Ishikawa (cell line): ENCODE measurements around the gene WDFY2.

ENCODE experiments used
- CEBPB ChIP-seq: IDR thresholded peaks from 2 replicates; pipeline ENCODE4 v1.6.1; 2012
- CREB1 ChIP-seq: IDR thresholded peaks from 2 replicates; pipeline ENCODE4 v1.6.1; 2012; ENCODE audit warnings: low read depth
- EGR1 ChIP-seq: IDR thresholded peaks from 2 replicates; pipeline ENCODE4 v1.6.1; 2012
- EP300 ChIP-seq: IDR thresholded peaks from 2 replicates; pipeline ENCODE4 v1.6.1; 2012; ENCODE audit warnings: borderline replicate concordance
- FOXM1 ChIP-seq: IDR thresholded peaks from 2 replicates; pipeline ENCODE4 v1.6.1; 2012; ENCODE audit warnings: low read depth, borderline replicate concordance
- MAX ChIP-seq: IDR thresholded peaks from 2 replicates; pipeline ENCODE4 v1.6.1; 2012
- NFIC ChIP-seq: IDR thresholded peaks from 2 replicates; pipeline ENCODE4 v1.6.1; 2012
- RAD21 ChIP-seq: IDR thresholded peaks from 2 replicates; pipeline ENCODE4 v1.6.1; 2012; ENCODE audit warnings: low read depth
- REST ChIP-seq: IDR thresholded peaks from 2 replicates; pipeline ENCODE4 v1.6.1; 2012; ENCODE audit warnings: low read depth, mild to moderate bottlenecking
- TAF1 ChIP-seq: IDR thresholded peaks from 2 replicates; pipeline ENCODE4 v1.6.1; 2012; ENCODE audit warnings: low read depth, mild to moderate bottlenecking
- TCF12 ChIP-seq: IDR thresholded peaks from 2 replicates; pipeline ENCODE4 v1.6.1; 2012; ENCODE audit warnings: low read depth
- TEAD4 ChIP-seq: IDR thresholded peaks from 2 replicates; pipeline ENCODE4 v1.6.1; 2012
- YY1 ChIP-seq: IDR thresholded peaks from 2 replicates; pipeline ENCODE4 v1.6.1; 2012; ENCODE audit warnings: low read depth
- ZBTB7A ChIP-seq: IDR thresholded peaks from 2 replicates; pipeline ENCODE4 v1.6.1; 2012; ENCODE audit warnings: low read depth
- TF ChIP-seq, protein P1 (sequence below): IDR thresholded peaks from 2 replicates; pipeline ENCODE4 v1.6.1; 2012

WDFY2 gene

DNA sequence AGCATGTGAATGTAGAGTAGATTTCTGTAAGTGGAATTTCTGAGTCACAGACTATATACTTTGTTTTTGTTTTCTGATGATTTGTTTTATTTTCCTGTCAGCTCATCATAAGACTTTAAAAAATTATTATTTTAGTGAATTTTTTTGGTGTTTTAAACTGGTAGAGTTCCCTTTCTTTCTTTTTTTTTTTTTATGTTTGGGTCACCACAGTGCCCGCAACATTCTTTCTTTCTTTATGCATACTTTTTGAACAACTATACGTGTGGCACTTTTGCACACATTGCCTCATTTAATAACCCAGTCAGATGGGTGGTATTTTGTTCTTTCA is 46.0 kb downstream of the WDFY2 start:
- TF ChIP-seq, protein P1, sequence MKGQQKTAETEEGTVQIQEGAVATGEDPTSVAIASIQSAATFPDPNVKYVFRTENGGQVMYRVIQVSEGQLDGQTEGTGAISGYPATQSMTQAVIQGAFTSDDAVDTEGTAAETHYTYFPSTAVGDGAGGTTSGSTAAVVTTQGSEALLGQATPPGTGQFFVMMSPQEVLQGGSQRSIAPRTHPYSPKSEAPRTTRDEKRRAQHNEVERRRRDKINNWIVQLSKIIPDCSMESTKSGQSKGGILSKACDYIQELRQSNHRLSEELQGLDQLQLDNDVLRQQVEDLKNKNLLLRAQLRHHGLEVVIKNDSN, result no peak
- no peak for TF ChIP-seq MAX
- no peak for TF ChIP-seq EGR1

GRCh38 chr13:51632591-51633362 is 48.5 kb downstream of the WDFY2 start:
- TF ChIP-seq ZBTB7A, result no peak

- TF ChIP-seq TAF1 (no peak), YY1 (no peak), CEBPB (no peak), ZBTB7A (no peak), CREB1 (no peak), TCF12 (no peak), TEAD4 (no peak), MAX (no peak), EGR1 (no peak), RAD21 (no peak), NFIC (no peak)
- TF ChIP-seq, protein P1, result no peak
These were observed 51.0 kb downstream of the WDFY2 start for GRCh38 chr13:51635137-51635878.

DNA sequence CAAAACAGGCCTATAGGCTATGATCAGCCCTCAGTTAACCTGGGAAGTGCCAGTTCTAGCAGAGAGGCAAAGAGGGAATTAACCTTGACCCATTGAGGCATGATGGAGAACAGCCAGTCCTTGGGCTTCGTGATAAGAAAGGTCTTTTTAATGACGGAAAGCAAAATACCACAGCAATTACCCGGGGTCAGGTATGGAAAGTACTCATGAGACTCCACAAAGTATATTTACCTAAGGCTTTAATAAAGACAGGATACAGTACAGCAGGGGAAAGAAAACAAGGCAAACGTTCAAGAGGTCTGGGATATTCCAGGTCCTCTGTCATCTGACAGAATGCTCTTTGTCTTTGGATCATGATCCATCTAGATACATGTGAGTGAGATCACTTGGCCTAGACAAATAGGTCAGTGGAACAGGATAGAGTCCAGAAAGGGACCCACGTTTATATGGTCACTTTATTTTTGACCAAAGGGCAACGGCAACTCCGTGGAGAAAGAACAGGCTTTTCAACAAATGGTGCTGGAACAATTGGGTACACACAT is 52.2 kb downstream of the WDFY2 start:
- TF ChIP-seq TAF1, result no peak
- TF ChIP-seq NFIC, result no peak
- no peak for TF ChIP-seq YY1
- no peak for TF ChIP-seq EP300
- TF ChIP-seq CEBPB, result no peak
- no peak for TF ChIP-seq RAD21
- no peak for TF ChIP-seq TEAD4
- TF ChIP-seq, protein P1, result no peak
- TF ChIP-seq EGR1, result no peak
- no peak for TF ChIP-seq ZBTB7A

- no peak for TF ChIP-seq YY1
- TF ChIP-seq FOXM1, result no peak
- TF ChIP-seq EGR1, result no peak
- TF ChIP-seq, protein P1, result no peak
- no peak for TF ChIP-seq RAD21
- no peak for TF ChIP-seq CREB1
- TF ChIP-seq TEAD4, result no peak
- no peak for TF ChIP-seq TAF1
- TF ChIP-seq CEBPB, result no peak
- no peak for TF ChIP-seq EP300
- TF ChIP-seq ZBTB7A, result no peak
- TF ChIP-seq REST, result no peak
- TF ChIP-seq NFIC, result no peak
These were observed 53.6 kb downstream of the WDFY2 start for GRCh38 chr13:51637852-51638215.

DNA sequence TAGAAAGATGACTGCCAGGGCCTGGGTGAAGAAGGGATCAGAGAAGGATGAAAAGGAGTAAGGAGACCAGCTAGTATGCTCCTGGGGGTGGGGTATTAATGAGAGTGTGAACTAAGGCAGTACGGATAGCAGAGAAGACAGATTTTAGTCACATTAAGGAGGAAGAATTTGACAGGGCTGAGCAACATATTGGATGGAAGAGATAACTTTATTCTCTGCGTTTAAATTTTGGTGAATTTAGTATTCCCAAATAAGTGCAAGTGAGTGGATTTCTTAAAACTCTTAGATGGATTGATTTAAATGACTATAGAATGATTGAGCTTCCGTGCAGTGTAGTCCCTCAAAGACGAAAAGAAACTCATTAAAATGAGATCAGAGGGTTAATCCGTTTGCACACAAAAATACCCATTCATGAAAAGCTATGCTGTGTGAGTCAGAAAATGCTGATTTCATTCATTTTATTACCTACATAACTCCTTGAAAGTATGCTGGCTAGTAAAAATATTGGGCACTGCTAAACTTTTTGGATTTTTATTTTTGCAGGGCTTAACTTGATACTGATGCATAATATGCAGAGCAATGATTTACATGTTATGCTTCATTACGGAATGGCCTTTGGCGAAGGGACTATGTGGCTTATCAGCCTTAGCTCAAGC is 54.1 kb downstream of the WDFY2 start:
- TF ChIP-seq RAD21, result no peak
- TF ChIP-seq NFIC, result no peak
- TF ChIP-seq YY1, result no peak
- no peak for TF ChIP-seq REST
- TF ChIP-seq, protein P1, result no peak
